Measurements from ENCODE around the gene MGAT5.

The MGAT5 gene

DNA sequence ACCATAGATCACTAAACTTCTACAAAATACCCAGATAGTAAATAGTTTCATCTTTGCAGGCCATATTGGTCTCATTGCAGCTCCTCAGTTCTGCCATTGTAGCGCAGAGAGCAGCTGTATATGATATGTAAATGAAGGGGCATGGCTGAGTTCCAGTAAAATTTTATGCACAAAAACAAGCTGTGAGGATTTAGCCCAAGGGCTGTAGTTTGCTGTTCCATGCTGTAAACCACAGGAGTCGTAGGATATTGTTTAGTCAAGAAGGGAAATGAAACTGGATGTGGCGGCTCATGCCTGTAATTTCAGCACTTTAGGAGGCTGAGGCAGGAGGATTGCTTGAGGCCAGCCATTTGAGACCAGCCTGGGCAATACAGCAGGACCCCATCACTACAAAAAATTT lies 83.0 kb downstream of the MGAT5 start:
- no peak for DNase-seq (ENCODE audit: low read depth)

GRCh38 chr2:134337631-134338030 lies 83.8 kb downstream of the MGAT5 start:
- no peak for DNase-seq (ENCODE audit: low read depth)

DNA sequence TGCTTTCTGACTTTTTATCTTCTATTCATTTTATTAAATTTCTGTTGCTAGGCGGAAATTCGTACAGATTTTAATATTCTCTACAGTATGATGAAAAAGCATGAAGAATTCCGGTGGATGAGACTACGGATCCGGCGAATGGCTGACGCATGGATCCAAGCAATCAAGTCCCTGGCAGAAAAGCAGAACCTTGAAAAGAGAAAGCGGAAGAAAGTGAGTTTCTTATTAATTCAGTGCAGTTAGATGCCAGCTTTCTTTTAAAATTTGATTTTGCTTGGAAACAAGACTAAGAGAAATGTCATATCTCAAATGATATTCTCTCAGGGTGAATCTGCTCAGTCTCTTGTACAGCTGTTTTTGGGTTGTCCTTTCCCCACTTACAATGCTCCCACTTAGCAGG lies 84.3 kb downstream of the MGAT5 start:
- DNase-seq (ENCODE audit: low read depth): no peak

- DNase-seq (ENCODE audit: low read depth): no peak
These were observed 87.6 kb downstream of the MGAT5 start for GRCh38 chr2:134341476-134341875.

DNA sequence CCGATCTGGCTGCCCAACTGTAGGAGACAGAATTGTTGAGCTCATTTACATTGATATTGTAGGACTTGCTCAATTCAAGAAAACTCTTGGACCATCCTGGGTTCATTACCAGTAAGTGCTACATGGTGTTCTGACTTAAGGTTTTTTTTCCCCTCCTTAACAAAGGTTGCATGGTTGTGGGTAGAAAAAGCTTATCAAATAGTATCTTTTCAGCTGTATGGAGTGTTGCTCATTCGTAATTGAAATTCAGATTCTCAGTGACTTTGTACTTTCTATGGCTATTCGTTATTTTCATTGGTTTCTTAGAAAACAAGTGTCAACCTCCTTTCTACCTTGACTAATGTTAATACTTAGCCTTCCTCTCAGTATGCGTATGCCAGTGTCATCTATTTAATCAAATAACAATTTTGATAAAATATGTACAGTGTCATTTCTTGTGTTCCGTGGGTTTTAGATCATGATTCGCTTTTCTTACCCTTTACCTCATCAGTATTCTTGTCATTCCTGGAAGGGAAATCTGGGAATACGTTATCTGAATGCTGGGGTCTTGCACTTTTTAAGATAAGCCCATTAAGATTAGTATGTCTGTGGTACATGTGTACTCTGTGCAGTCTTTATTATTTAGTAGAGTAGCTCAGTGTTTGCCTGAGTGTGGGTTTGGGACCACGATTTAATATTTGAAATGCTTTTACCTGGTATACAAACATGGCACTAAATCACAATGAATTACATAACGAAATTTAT lies 91.3 kb downstream of the MGAT5 start:
- DNase-seq (ENCODE audit: low read depth): no peak

DNA sequence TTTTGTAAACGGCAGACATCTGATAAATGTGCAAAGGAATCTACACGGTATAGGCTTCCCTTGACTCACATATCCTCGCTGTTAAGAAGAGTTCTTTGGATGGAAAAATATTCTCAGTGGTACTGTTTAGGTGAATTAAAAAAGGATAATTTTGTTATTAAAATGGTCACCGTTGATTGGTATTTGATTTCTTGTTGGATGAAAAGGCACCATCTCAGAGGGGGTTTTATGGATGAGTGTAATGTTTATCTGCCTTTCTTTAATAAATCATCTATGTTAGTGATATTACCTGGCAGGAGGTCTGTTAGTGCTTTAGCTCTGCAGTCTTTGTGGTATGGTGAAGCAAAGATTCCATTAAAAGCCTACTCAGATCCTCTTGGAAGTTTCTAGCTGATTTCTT lies 92.3 kb downstream of the MGAT5 start:
- no peak for DNase-seq (ENCODE audit: low read depth)

- no peak for DNase-seq (ENCODE audit: low read depth)
These were observed 93.9 kb downstream of the MGAT5 start for GRCh38 chr2:134347756-134348155.

DNA sequence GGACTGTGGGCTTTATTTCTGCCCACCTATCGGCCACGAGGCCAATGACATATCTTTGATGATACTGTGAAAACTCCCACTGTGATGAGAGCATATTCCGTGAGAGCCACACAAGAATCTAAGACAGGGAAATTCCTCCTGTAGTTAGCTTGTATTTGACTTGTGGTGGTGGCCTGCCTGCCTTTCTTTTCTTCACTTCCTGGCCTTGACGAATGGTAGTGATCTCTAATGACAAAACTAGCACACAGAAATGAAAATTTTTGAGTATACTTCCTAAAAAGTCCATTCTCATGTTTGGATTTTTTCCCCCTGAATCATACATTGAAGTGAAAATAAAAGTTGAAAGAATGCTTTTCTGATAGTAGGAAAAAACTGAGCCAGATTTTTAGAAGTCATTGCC lies 94.4 kb downstream of the MGAT5 start:
- no peak for DNase-seq (ENCODE audit: low read depth)

- no peak for DNase-seq (ENCODE audit: low read depth)
These were observed 94.9 kb downstream of the MGAT5 start for GRCh38 chr2:134348760-134349159.

- DNase-seq (ENCODE audit: low read depth): no peak
These were observed 97.1 kb downstream of the MGAT5 start for GRCh38 chr2:134351016-134351415.

DNA sequence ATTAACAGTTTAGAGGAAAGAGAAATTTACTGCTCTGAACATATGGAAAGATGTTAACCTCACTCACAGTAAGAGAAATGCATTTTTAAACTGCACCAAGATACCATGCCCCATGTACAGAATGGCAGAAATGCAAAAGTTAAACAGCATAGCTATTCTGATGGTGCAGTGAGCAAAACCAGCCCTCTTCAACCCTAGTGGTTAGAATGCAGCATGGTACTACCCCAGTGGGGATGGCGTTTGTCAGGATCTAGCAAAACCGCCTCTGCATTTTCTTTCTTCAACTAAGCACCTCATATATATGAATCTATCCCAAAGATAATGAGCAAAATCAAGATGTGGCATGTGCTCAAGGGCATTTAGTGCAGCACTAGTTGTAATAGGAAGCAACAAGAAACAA lies 98.0 kb downstream of the MGAT5 start:
- DNase-seq (ENCODE audit: low read depth): no peak

DNA sequence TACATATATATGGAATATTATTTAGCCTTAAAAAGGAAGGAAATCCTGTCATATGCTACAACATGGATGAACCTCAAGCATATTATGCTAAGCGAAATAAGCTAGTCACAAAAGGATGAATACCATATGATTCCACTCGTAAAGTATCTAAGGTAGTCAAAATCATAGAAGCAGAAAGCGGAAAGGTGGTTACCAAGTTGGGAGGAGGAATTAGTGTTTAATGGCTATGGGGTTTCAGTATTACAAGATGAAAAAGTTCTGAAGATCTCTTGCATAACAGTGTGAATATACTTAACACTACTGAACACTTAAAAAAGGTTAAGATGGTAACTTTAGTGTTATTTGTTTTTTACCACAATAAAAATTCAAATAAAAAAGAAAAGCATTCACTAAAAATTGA lies 99.0 kb downstream of the MGAT5 start:
- DNase-seq (ENCODE audit: low read depth): no peak

DNA sequence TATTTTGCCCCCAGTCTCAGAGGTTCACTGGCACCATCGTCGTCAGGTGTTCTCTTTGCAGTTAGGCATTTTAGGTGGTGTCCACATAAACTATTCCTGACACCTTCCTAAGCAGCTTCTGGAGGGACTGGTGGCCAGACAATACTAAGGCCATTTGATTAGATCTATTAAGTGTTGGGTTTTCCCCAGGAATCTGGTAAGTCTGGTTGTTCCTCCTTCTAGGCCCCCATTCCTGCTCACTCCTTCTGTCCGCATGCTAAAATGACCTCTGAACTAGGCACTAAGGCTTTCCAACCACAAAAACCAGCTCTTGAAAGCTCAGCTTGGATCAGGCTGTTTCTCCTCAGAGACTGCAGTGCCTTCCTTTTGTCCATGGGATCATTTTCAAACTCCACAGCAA lies 100.7 kb downstream of the MGAT5 start:
- no peak for DNase-seq (ENCODE audit: low read depth)

GRCh38 chr2:134357814-134358213 lies 103.9 kb downstream of the MGAT5 start:
- no peak for DNase-seq (ENCODE audit: low read depth)

DNA sequence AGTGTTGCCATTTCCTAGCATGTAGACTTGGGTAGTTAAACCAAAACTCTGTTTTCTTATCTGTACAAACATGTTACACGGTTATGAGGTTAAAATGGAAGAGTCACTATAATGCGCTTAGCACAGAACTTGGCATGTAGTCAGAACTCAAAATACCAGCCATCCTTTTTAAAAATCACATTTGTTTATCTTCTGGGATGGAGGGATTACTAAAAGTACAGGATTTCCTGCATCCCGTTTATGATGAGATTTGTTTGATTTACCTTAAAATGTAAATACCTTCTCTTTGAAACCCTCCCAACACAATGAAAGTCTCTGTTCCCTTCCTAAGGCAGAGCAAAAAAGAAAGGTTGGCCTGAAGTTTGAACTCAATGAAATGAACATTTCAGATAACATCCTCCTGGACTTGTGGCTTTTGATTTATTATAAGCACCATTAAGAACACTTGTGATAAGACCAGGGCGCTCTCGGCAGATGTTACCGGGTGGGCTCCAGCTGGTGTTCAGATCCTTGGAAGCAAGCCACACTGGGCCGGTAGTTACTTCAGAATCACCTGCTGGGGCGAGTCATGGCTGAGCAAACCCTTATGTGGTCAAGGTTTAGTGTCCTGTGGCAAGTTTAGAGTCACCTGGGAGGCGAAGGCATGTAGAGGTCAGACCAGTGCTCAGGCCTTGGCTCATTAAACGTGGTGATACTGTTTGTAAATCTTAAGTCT lies 105.7 kb downstream of the MGAT5 start:
- no peak for DNase-seq (ENCODE audit: low read depth)

DNA sequence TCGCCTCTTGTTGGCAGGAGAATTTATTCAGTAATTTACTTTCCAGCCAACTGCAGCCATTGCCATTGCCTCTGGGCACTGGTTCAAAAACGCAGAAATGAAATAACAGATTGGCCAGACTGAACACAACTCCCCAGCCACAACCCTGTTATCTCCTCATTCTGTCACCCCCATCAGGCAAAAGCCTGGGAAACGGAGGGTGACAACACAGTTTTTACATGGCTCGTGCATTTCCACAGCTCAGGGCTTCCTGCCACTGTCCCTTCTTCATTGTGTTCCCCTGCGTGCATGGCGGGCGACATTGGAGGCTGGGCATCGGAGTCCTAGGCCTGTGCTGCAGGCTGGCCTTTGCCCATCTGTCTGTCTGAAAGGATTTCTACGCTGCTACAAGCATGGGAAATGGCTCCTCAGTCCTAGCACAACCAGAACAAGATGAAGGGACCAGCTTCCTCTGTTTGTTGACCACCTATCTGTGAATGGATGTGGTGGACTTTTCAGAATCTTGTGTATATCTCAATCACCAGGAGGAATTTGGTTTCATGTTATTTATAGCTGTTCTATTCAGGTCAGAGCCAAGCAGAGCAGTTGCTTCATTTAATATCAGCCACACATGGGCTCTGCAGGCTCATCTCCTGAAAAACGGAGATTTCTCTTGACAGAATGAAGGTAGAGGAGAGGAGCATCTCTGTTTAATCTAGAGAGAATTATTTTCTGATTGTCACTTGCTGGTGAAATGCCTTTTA lies 107.0 kb downstream of the MGAT5 start:
- DNase-seq (ENCODE audit: low read depth): no peak

- DNase-seq (ENCODE audit: low read depth): no peak
These were observed 107.8 kb downstream of the MGAT5 start for GRCh38 chr2:134361648-134362047.

GRCh38 chr2:134362152-134362668 lies 108.3 kb downstream of the MGAT5 start:
- no peak for DNase-seq (ENCODE audit: low read depth)

GRCh38 chr2:134362740-134363139 lies 108.9 kb downstream of the MGAT5 start:
- DNase-seq (ENCODE audit: low read depth): no peak

GRCh38 chr2:134365356-134365755 lies 111.5 kb downstream of the MGAT5 start:
- no peak for DNase-seq (ENCODE audit: low read depth)

- DNase-seq (ENCODE audit: low read depth): no peak
These were observed 112.5 kb downstream of the MGAT5 start for GRCh38 chr2:134366359-134366758.

DNA sequence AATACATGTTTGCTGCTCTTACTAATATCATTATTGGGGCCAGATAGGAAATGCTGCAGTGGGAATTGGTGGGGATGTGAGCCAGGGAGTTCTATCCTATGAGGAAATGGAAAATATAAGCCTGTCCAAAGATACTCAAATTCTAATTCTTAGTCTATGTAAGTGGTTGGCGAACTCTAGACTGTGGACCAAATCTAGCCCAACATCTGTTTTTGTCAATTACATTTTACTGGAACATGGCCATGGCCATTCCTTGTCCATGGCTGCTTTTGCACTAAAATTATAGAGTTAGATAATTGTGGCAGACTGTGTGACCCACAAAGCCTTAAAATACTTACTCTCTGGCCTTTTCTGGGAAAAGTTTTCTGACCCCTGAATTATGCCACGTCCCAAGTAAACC lies 113.3 kb downstream of the MGAT5 start:
- no peak for DNase-seq (ENCODE audit: low read depth)

All from stimulated activated CD8-positive, alpha-beta memory T cell treated with anti-CD3 and anti-CD28 coated beads, Interleukin-7, amount 100 ng/mL, for 24 hours (primary cell).